ENCODE results near the gene RRBP1.
A peak's percentile ranks its signal among the peaks of the same experiment; 100 is the strongest.

The RRBP1 gene

GRCh38 chr20:17589161-17589834 is 92.7 kb downstream of the RRBP1 start:
- no peaks in the 10 kb centered on the region for H3K27me3 Mint-ChIP-seq
- no peaks in the 10 kb centered on the region for H3K9me3 Mint-ChIP-seq
- H3K27ac Mint-ChIP-seq = no peak overlapping the region
- H3K4me1 Mint-ChIP-seq = peaks cover 48% of the 10 kb centered on the region
- H3K36me3 Mint-ChIP-seq = peaks cover 8% of the 10 kb centered on the region
- no peak overlapping the region for H3K4me3 Mint-ChIP-seq

- H3K4me1 Mint-ChIP-seq = peaks cover 43% of the 10 kb centered on the region
- H3K27me3 Mint-ChIP-seq = no peaks in the 10 kb centered on the region
- no peak overlapping the region for H3K27ac Mint-ChIP-seq
- H3K36me3 Mint-ChIP-seq = peaks cover 4% of the 10 kb centered on the region
- H3K9me3 Mint-ChIP-seq = no peaks in the 10 kb centered on the region
- H3K4me3 Mint-ChIP-seq = no peak overlapping the region
Observed at GRCh38 chr20:17587824-17588223, 94.2 kb downstream of the RRBP1 start.

GRCh38 chr20:17587148-17587547 is 94.9 kb downstream of the RRBP1 start:
- Mint-ChIP-seq H3K4me1 (peaks cover 47% of the 10 kb centered on the region), H3K4me3 (no peak overlapping the region), H3K9me3 (no peaks in the 10 kb centered on the region), H3K27me3 (no peaks in the 10 kb centered on the region), H3K36me3 (peaks cover 6% of the 10 kb centered on the region), H3K27ac (no peak overlapping the region)

- no peak overlapping the region for H3K4me3 Mint-ChIP-seq
- no peaks in the 10 kb centered on the region for H3K27me3 Mint-ChIP-seq
- H3K36me3 Mint-ChIP-seq = peaks cover 5% of the 10 kb centered on the region
- no peak overlapping the region for H3K27ac Mint-ChIP-seq
- peaks cover 46% of the 10 kb centered on the region for H3K4me1 Mint-ChIP-seq
- no peaks in the 10 kb centered on the region for H3K9me3 Mint-ChIP-seq
Observed at GRCh38 chr20:17586250-17586649, 95.8 kb downstream of the RRBP1 start.

GRCh38 chr20:17584689-17585088 is 97.4 kb downstream of the RRBP1 start:
- Mint-ChIP-seq H3K4me1 (peaks cover 54% of the 10 kb centered on the region), H3K27ac (no peak overlapping the region), H3K4me3 (no peak overlapping the region), H3K27me3 (no peaks in the 10 kb centered on the region), H3K36me3 (peaks cover 5% of the 10 kb centered on the region), H3K9me3 (no peaks in the 10 kb centered on the region)

- Mint-ChIP-seq H3K9me3 (no peaks in the 10 kb centered on the region), H3K27me3 (no peaks in the 10 kb centered on the region), H3K36me3 (peaks cover 5% of the 10 kb centered on the region), H3K4me1 (peaks cover 56% of the 10 kb centered on the region), H3K27ac (peak overlapping the region; percentile 77), H3K4me3 (no peak overlapping the region)
Observed at GRCh38 chr20:17583126-17583525, 98.9 kb downstream of the RRBP1 start.

GRCh38 chr20:17580895-17581294 is 101.1 kb downstream of the RRBP1 start:
- H3K27ac Mint-ChIP-seq = no peak overlapping the region

GRCh38 chr20:17579369-17580039 is 102.5 kb downstream of the RRBP1 start:
- Mint-ChIP-seq H3K27ac (no peak overlapping the region), H3K9me3 (no peaks in the 10 kb centered on the region), H3K4me1 (peaks cover 37% of the 10 kb centered on the region), H3K4me3 (no peak overlapping the region), H3K36me3 (peaks cover 5% of the 10 kb centered on the region), H3K27me3 (no peaks in the 10 kb centered on the region)

More at GRCh38 chr20:17580895-17581294, 101.1 kb downstream of the RRBP1 start:
- Mint-ChIP-seq H3K36me3 (peaks cover 5% of the 10 kb centered on the region), H3K9me3 (no peaks in the 10 kb centered on the region), H3K4me3 (no peak overlapping the region), H3K27me3 (no peaks in the 10 kb centered on the region), H3K4me1 (peaks cover 45% of the 10 kb centered on the region)

- Mint-ChIP-seq H3K27me3 (no peaks in the 10 kb centered on the region), H3K27ac (no peak overlapping the region), H3K4me3 (no peak overlapping the region), H3K4me1 (peaks cover 45% of the 10 kb centered on the region), H3K9me3 (no peaks in the 10 kb centered on the region), H3K36me3 (peaks cover under 1% of the 10 kb centered on the region)
Observed at GRCh38 chr20:17576215-17576614, 105.8 kb downstream of the RRBP1 start.

- no peak overlapping the region for H3K27ac Mint-ChIP-seq
- peaks cover 34% of the 10 kb centered on the region for H3K4me1 Mint-ChIP-seq
- H3K27me3 Mint-ChIP-seq = no peaks in the 10 kb centered on the region
- no peaks in the 10 kb centered on the region for H3K9me3 Mint-ChIP-seq
- no peak overlapping the region for H3K4me3 Mint-ChIP-seq
- no peaks in the 10 kb centered on the region for H3K36me3 Mint-ChIP-seq
Observed at GRCh38 chr20:17573463-17573862, 108.6 kb downstream of the RRBP1 start.

- peaks cover 34% of the 10 kb centered on the region for H3K4me1 Mint-ChIP-seq
- H3K9me3 Mint-ChIP-seq = no peaks in the 10 kb centered on the region
- no peaks in the 10 kb centered on the region for H3K36me3 Mint-ChIP-seq
- H3K4me3 Mint-ChIP-seq = peak overlapping the region; percentile 38
- no peaks in the 10 kb centered on the region for H3K27me3 Mint-ChIP-seq
- H3K27ac Mint-ChIP-seq = no peak overlapping the region
Observed at GRCh38 chr20:17572034-17572638, 109.9 kb downstream of the RRBP1 start.

GRCh38 chr20:17571153-17571527 is 110.9 kb downstream of the RRBP1 start:
- peaks cover 34% of the 10 kb centered on the region for H3K4me1 Mint-ChIP-seq
- no peaks in the 10 kb centered on the region for H3K36me3 Mint-ChIP-seq
- peaks cover under 1% of the 10 kb centered on the region for H3K27me3 Mint-ChIP-seq
- H3K27ac Mint-ChIP-seq = peak overlapping the region; percentile 87
- H3K4me3 Mint-ChIP-seq = peak overlapping the region; percentile 91
- H3K9me3 Mint-ChIP-seq = no peaks in the 10 kb centered on the region

- Mint-ChIP-seq H3K27me3 (peaks cover 1% of the 10 kb centered on the region), H3K4me3 (peak overlapping the region; percentile 91), H3K4me1 (peaks cover 34% of the 10 kb centered on the region), H3K9me3 (no peaks in the 10 kb centered on the region), H3K36me3 (no peaks in the 10 kb centered on the region), H3K27ac (peak overlapping the region; percentile 87)
Observed at GRCh38 chr20:17570347-17571152, 111.5 kb downstream of the RRBP1 start.

GRCh38 chr20:17569616-17570346 is 112.3 kb downstream of the RRBP1 start, which contains the start of gene DSTN:
Gene DSTN, plus strand, starts transcription at chr20:17570075. Its CDS starts 134 bp downstream, at chr20:17570209.
- peak within 1 kb of the TSS; percentile 87 for H3K27ac Mint-ChIP-seq
- H3K36me3 Mint-ChIP-seq = no peaks in the 10 kb centered on the region
- peaks cover 34% of the 10 kb centered on the region for H3K4me1 Mint-ChIP-seq
- no peaks in the 10 kb centered on the region for H3K9me3 Mint-ChIP-seq
- peaks cover 1% of the 10 kb centered on the region for H3K27me3 Mint-ChIP-seq
- peak within 1 kb of the TSS; percentile 95 for H3K4me3 Mint-ChIP-seq

- Mint-ChIP-seq H3K36me3 (no peaks in the 10 kb centered on the region), H3K27ac (no peak overlapping the region), H3K4me1 (peaks cover 34% of the 10 kb centered on the region), H3K4me3 (peak overlapping the region; percentile 12), H3K9me3 (no peaks in the 10 kb centered on the region), H3K27me3 (peaks cover 1% of the 10 kb centered on the region)
Observed at GRCh38 chr20:17568972-17569521, 113.0 kb downstream of the RRBP1 start.

All from activated naive CD4-positive, alpha-beta T cell treated with anti-CD3 and anti-CD28 coated beads, Interleukin-2, amount 50 U/mL, for 24 hours (primary cell).